Activated CD4-positive, alpha-beta T cell treated with anti-CD3 and anti-CD28 coated beads, Interleukin-2, amount 50 U/mL, for 16 hours (primary cell): Measurements from ENCODE around the gene MTHFD2L.

Experiments used
- DNase-seq: peaks from one replicate; pipeline ENCODE4 v3.0.0-alpha.2; 2020

The MTHFD2L gene

GRCh38 chr4:74258963-74259362 lies 101.0 kb downstream of the MTHFD2L start:
- no peak for DNase-seq

GRCh38 chr4:74260036-74260435 lies 102.1 kb downstream of the MTHFD2L start:
- no peak for DNase-seq

- no peak for DNase-seq
Observed at GRCh38 chr4:74262522-74262921, 104.6 kb downstream of the MTHFD2L start.

GRCh38 chr4:74263551-74263950 lies 105.6 kb downstream of the MTHFD2L start:
- no peak for DNase-seq

- DNase-seq, result no peak
Observed at GRCh38 chr4:74266081-74266480, 108.2 kb downstream of the MTHFD2L start.

GRCh38 chr4:74267998-74268606 lies 110.2 kb downstream of the MTHFD2L start:
- DNase-seq, result no peak

GRCh38 chr4:74268643-74269042 lies 110.7 kb downstream of the MTHFD2L start:
- DNase-seq, result no peak

GRCh38 chr4:74278490-74278889 lies 120.6 kb downstream of the MTHFD2L start:
- DNase-seq, result no peak

- no peak for DNase-seq
Observed at GRCh38 chr4:74279716-74280115, 121.8 kb downstream of the MTHFD2L start.

- DNase-seq, result no peak
Observed at GRCh38 chr4:74282926-74283325, 125.0 kb downstream of the MTHFD2L start.

GRCh38 chr4:74283614-74284013 lies 125.7 kb downstream of the MTHFD2L start:
- DNase-seq, result no peak

GRCh38 chr4:74284053-74284452 lies 126.1 kb downstream of the MTHFD2L start:
- no peak for DNase-seq

- no peak for DNase-seq
Observed at GRCh38 chr4:74287164-74287563, 129.2 kb downstream of the MTHFD2L start.

GRCh38 chr4:74287791-74288190 lies 129.9 kb downstream of the MTHFD2L start:
- DNase-seq, result no peak

- DNase-seq, result no peak
Observed at GRCh38 chr4:74291471-74291870, 133.6 kb downstream of the MTHFD2L start.

- DNase-seq, result no peak
Observed at GRCh38 chr4:74292111-74292870, 134.4 kb downstream of the MTHFD2L start.

GRCh38 chr4:74293558-74293957 lies 135.6 kb downstream of the MTHFD2L start:
- no peak for DNase-seq

- DNase-seq, result no peak
Observed at GRCh38 chr4:74294681-74295080, 136.8 kb downstream of the MTHFD2L start.

GRCh38 chr4:74297539-74297938 lies 139.6 kb downstream of the MTHFD2L start:
- no peak for DNase-seq

- DNase-seq, result no peak
Observed at GRCh38 chr4:74304095-74304625, 146.2 kb downstream of the MTHFD2L start.

GRCh38 chr4:74305000-74305399 lies 147.1 kb downstream of the MTHFD2L start:
- DNase-seq, result no peak

GRCh38 chr4:74307170-74307569 lies 149.3 kb downstream of the MTHFD2L start:
- DNase-seq, result no peak

- DNase-seq, result peak; percentile 15
Observed at GRCh38 chr4:74308215-74308614, 150.3 kb downstream of the MTHFD2L start, which contains the start of gene EPGN. Gene EPGN, plus strand, starts transcription at chr4:74308470. Its CDS starts 64 bp downstream, at chr4:74308534.

GRCh38 chr4:74309223-74309622 lies 151.3 kb downstream of the MTHFD2L start:
- no peak for DNase-seq
